Activated T-cell treated with anti-CD3 and anti-CD28 coated beads, Interleukin-2, amount 50 U/mL, for 24 hours (primary cell): ENCODE results near the gene ZNF141.
"Not testable (repeated sequence)": the region's sequence is repeated elsewhere in the genome, so short reads cannot be mapped to it uniquely, and the experiment has no call there.

Source experiments
- DNase-seq: peaks from one replicate; pipeline ENCODE4 v3.0.0-alpha.2; 2020
- H3K27ac Mint-ChIP-seq: 2 replicates; pipeline ENCODE4 v1.8.0; 2020; ENCODE audit warnings: mild to moderate bottlenecking, mixed read lengths
- H3K27me3 Mint-ChIP-seq: 2 replicates; pipeline ENCODE4 v1.8.0; 2020; ENCODE audit warnings: mixed read lengths
- H3K36me3 Mint-ChIP-seq: 2 replicates; pipeline ENCODE4 v1.8.0; 2020; ENCODE audit warnings: low read depth, mixed read lengths
- H3K4me1 Mint-ChIP-seq: 2 replicates; pipeline ENCODE4 v1.8.0; 2020; ENCODE audit warnings: low read depth, mixed read lengths
- H3K4me3 Mint-ChIP-seq: 2 replicates; pipeline ENCODE4 v1.8.0; 2020; ENCODE audit warnings: mild to moderate bottlenecking, moderate library complexity, mixed read lengths
- H3K9me3 Mint-ChIP-seq: 2 replicates; pipeline ENCODE4 v1.8.0; 2020; ENCODE audit warnings: mixed read lengths

ZNF141 gene

DNA sequence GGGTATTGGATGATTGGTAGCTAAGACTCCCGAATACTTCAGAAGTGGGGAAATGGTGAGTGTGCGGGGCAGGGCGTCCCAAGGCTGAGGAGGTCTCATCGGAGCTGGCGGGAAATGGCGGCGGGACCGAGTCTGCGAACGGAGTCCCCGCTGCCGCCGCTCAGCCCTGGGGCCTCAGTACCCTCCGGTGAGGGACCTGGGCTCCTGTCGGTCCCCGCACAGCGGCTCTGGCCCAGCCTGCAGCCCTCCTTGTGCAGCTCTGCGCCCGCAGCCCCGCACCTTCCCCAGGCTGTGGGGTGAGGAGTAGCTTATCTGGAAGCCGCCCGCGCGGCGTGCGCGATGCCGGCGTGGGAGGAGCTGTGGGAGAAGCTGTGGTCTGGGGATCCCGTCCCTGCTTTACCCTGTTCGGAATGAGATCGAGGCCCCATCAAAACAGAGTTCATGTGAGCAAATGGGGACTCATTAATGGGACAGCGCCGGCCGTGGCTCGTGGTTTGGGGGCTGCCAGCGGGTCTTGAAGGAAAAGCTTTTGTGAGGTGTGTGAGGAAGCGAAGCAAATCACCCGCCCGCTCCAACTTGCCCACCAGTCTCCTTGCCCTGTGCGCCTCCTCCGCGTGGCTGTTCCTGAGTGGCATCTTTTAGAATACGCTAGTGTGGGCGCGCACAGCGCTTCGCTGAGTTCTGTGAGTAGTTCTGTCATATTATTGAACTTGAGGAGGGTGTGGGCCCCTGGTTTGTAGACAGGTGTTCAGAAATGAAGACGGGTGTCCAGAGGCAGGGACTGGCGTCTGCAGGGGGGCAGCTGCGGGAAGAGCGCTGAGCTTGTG lies 531 bp downstream of the ZNF141 start:
- H3K4me3 Mint-ChIP-seq: peak overlapping the region; percentile 99
- no peaks in the 10 kb centered on the region for H3K27me3 Mint-ChIP-seq
- peaks cover 53% of the 10 kb centered on the region for H3K9me3 Mint-ChIP-seq
- peak; percentile 81 for DNase-seq
- peaks cover 33% of the 10 kb centered on the region for H3K4me1 Mint-ChIP-seq
- peak overlapping the region; percentile 100 for H3K27ac Mint-ChIP-seq
- peaks cover 77% of the 10 kb centered on the region for H3K36me3 Mint-ChIP-seq

DNA sequence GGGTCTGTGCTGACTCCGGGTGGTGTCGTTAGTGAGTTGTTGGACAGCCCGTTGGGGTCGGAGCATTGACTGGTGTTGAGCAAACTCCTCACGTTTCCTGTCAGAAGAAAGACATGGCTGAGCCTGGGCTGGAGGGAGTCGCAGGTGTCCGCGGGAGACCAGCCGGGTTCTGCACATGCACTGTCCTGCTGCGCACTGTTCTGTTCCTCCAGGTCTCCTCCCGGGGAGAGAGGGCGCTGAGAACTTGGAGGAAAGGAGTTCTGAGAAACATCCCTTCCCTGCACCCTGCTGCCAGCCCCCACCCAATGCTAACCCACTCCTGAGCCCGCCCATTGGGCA lies 1.1 kb downstream of the ZNF141 start:
- peaks cover 53% of the 10 kb centered on the region for H3K9me3 Mint-ChIP-seq
- H3K36me3 Mint-ChIP-seq: peaks cover 81% of the 10 kb centered on the region
- H3K27ac Mint-ChIP-seq: peak overlapping the region; percentile 100
- no peaks in the 10 kb centered on the region for H3K27me3 Mint-ChIP-seq
- DNase-seq: no peak
- peak overlapping the region; percentile 99 for H3K4me3 Mint-ChIP-seq
- peaks cover 33% of the 10 kb centered on the region for H3K4me1 Mint-ChIP-seq

DNA sequence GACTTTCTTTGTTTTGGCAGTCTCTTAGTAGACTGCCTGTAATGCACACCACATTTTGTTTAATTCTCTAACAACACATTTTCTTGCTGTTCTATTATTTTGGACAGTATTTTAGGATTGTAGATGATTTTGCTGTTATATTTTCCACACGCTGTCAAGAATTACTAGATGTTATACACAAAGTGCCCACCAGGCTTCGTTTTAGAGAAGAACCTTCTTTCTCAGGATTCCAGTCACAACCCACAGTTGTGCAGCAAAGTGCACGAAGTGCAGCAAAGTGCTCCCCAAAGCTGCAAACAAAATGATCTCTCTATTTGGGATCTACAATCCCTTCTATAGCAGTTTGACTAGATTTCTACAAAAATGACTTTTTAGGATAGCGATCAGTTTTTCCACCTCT lies 2.4 kb downstream of the ZNF141 start:
- peak overlapping the region; percentile 99 for H3K4me3 Mint-ChIP-seq
- no peak overlapping the region for H3K27ac Mint-ChIP-seq
- peaks cover 33% of the 10 kb centered on the region for H3K4me1 Mint-ChIP-seq
- no peaks in the 10 kb centered on the region for H3K27me3 Mint-ChIP-seq
- peaks cover 87% of the 10 kb centered on the region for H3K36me3 Mint-ChIP-seq
- peaks cover 48% of the 10 kb centered on the region for H3K9me3 Mint-ChIP-seq
- DNase-seq: no peak

DNA sequence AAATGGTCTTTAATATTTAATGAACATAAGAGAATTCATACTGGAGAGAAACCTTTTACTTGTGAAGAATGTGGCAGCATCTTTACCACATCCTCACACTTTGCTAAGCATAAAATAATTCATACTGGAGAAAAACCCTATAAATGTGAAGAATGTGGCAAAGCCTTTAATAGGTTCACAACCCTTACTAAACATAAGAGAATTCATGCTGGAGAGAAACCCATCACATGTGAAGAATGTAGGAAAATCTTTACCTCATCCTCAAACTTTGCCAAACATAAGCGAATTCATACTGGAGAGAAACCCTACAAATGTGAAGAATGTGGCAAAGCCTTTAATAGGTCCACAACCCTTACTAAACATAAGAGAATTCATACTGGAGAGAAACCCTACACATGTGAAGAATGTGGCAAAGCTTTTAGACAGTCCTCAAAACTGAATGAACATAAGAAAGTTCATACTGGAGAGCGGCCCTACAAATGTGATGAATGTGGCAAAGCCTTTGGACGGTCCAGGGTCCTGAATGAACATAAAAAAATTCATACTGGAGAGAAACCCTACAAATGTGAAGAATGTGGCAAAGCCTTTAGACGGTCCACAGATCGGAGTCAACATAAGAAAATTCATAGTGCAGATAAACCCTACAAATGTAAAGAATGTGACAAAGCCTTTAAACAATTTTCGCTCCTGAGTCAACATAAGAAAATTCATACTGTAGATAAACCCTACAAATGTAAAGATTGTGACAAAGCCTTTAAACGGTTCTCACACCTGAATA lies 35.6 kb downstream of the ZNF141 start:
- Mint-ChIP-seq H3K9me3 (peaks cover 54% of the 10 kb centered on the region), H3K27ac (no peak overlapping the region), H3K4me3 (no peak overlapping the region), H3K4me1 (no peaks in the 10 kb centered on the region), H3K36me3 (peaks cover 90% of the 10 kb centered on the region), H3K27me3 (no peaks in the 10 kb centered on the region)
- DNase-seq: no peak

DNA sequence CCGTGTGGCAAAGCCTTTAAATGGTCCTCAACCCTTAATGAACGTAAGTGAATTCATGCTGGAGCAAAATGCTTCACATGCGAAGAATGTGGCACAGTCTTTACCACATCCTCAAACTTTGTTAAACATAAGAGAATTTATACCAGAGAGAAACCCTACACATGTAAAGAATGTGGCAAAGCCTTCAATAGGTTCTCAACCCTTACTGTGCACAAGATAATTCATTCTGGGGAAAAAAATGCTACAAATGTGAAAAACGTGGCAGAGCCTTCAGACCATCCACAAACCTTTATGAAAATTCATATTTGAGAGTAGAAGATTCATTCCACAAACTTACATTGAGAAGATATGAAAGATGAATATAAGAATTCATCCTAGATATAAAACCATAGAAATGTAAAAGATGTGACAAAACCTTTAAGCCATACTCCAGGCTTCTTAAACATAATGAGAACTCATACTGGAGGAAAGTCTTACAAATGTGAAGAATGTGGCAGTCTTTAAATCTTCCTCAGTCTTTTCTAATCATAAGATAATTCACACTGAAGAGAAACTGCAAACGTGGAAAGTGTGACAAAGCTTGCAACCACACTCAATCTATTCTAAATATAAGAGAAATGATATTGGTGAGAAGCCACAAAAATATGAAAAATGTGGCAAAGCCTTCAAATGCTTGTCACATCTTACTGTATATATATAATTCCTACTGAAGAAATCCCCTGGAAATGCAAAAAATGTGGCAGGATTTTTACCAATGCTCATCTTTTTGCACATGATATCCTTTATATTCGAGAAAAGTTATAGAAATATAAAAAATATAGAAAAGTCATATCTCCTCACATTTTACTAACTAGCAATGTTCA lies 36.9 kb downstream of the ZNF141 start:
- Mint-ChIP-seq H3K4me3 (no peak overlapping the region), H3K36me3 (peaks cover 85% of the 10 kb centered on the region)

DNA sequence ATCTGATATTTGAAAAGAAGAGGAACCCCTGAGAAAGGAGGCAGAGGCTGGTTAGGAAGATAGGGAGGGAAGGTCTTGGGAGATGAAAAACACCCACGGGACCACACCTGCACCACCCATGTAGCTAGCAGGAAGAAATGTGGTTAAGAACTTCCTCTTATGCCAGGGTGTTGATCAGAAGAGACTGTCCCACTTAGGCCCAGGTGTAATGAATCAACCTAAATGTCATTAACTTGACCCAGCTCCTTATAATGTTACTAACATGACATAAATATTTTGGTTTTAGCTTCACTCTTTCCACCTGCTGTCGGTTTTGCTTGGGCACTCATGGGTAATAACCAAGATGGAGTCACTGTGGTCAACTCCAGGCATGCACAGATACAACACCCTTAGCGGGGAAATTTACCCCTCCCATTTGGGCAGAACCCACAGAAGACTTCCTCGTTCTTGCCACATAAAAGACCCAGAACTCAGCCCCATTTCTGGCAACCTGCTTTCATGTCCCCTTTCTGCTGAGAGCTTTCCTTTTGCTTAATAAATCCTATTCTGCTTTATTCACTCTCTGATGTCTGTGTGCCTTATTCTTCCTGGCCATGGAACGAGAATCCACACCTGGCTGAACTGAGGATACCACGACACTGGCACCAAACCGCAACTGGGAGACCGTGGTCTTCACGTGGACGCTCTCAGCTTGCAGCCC lies 46.8 kb downstream of the ZNF141 start:
- H3K27me3 Mint-ChIP-seq: no peaks in the 10 kb centered on the region
- no peak overlapping the region for H3K27ac Mint-ChIP-seq
- H3K4me3 Mint-ChIP-seq: no peak overlapping the region
- H3K36me3 Mint-ChIP-seq: peaks cover 57% of the 10 kb centered on the region
- peaks cover 50% of the 10 kb centered on the region for H3K9me3 Mint-ChIP-seq
- no peak for DNase-seq
- H3K4me1 Mint-ChIP-seq: peaks cover 9% of the 10 kb centered on the region

More for the DNA sequence above, 36.9 kb downstream of the ZNF141 start:
- H3K9me3 Mint-ChIP-seq: peaks cover 47% of the 10 kb centered on the region
- no peaks in the 10 kb centered on the region for H3K4me1 Mint-ChIP-seq
- H3K27ac Mint-ChIP-seq: no peak overlapping the region
- DNase-seq: no peak
- H3K27me3 Mint-ChIP-seq: no peaks in the 10 kb centered on the region

DNA sequence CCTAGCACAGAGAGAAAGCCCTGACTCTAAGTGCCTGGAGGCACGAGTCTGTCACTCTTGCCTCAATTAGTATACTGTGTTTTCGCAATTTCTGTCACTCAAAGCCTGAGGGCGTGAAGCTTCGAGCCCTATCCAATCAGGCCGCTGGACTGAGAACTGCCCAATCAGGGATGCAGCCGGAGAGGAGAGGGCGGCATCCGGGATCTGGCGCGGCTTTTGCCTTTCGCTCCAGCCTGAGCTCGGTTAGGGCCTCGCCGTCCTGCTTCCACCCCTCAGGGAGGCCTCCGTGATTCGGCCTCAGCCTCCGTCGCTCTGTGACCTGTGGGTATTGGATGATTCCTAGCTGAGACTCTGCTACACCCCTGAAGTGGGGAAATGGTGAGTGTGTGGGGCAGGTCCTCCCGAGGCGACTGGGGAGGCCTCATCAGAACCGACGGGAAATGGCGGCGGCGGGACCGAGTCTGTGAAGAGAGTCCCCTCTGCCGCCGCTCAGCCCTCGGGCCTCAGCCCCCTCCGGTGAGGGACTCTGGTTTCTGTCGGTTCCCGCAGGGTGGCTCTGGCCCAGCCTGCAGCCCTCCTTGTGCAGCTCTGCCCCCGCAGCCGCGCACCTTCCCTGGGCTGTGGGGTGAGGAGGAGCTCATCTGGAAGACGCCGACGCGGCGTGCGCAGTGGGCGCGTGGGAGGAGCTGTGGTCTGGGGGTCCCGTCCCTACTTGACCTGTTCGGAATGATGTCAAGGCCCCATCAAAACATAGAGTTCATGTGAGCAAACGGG lies 48.5 kb downstream of the ZNF141 start:
- DNase-seq: no peak
- peaks cover 61% of the 10 kb centered on the region for H3K36me3 Mint-ChIP-seq
- no peak overlapping the region for H3K4me3 Mint-ChIP-seq
- H3K27ac Mint-ChIP-seq: no peak overlapping the region
- peaks cover 9% of the 10 kb centered on the region for H3K4me1 Mint-ChIP-seq
- no peaks in the 10 kb centered on the region for H3K27me3 Mint-ChIP-seq
- peaks cover 62% of the 10 kb centered on the region for H3K9me3 Mint-ChIP-seq

DNA sequence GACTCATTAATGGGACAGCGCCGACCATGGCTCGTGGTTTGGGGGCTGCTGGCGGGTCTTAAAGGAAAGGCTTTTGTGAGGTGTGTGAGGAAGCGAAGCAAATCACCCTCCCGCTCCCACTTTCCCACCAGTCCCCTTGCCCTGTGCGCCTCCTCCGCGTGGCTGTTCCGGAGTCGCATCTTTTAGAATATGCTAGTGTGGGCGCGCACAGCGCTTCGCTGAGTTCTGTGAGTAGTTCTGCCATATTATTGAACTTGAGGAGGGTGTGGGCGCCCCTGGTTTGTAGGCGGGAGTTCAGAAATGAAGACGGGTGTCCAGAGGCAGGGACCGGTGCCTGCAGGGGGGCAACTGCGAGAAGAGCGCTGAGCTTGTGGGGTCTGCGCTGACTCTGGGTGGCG lies 49.1 kb downstream of the ZNF141 start:
- Mint-ChIP-seq H3K27ac (no peak overlapping the region), H3K4me1 (peaks cover 9% of the 10 kb centered on the region), H3K4me3 (no peak overlapping the region), H3K9me3 (peaks cover 63% of the 10 kb centered on the region), H3K36me3 (peaks cover 60% of the 10 kb centered on the region), H3K27me3 (no peaks in the 10 kb centered on the region)
- DNase-seq: no peak

DNA sequence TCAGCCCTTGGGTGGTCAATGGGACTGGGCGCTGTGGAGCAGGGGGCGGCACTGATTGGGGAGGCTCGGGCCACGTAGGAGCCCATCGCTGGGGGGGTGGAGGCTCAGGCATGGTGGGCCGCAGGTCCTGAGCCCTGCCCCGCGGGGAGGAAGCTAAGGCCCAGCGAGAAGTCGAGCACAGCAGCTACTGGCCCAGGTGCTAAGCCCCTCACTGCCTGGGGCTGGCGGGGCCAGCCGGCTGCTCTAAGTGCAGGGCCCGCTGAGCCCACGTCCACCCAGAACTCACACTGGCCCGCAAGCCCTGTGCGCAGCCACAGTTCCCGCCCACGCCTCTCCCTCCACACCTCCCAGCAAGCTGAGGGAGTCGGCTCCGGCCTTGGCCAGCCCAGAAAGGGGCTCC lies 66.4 kb downstream of the ZNF141 start:
- no peaks in the 10 kb centered on the region for H3K4me1 Mint-ChIP-seq
- H3K27me3 Mint-ChIP-seq: no peaks in the 10 kb centered on the region
- no peak overlapping the region for H3K4me3 Mint-ChIP-seq
- no peak overlapping the region for H3K27ac Mint-ChIP-seq
- peaks cover 33% of the 10 kb centered on the region for H3K36me3 Mint-ChIP-seq
- no peak for DNase-seq
- peaks cover 41% of the 10 kb centered on the region for H3K9me3 Mint-ChIP-seq

DNA sequence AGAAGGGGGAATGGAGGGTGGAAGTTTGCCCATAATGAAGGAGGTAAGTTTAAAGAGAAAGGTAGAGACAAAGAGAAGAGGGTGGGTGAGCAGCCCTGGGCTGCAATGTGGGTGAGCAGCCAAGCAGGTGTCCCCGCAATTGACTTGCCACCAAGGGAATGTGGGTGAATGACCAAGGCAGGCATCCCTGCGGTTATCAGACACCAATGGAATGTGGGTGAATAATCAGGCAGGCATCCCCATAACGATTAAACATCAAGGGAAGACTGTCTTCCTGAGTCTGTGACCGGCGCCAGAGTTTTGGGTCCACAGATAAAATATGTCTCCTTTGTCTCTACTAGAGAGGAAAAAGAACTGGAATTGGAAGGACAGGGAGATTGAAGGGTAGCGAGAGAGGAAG lies 70.7 kb downstream of the ZNF141 start:
- not testable (repeated sequence) for H3K27me3 Mint-ChIP-seq, H3K27ac Mint-ChIP-seq, H3K4me1 Mint-ChIP-seq, DNase-seq, H3K4me3 Mint-ChIP-seq
- peaks cover 61% of the 10 kb centered on the region for H3K9me3 Mint-ChIP-seq
- peaks cover 32% of the 10 kb centered on the region for H3K36me3 Mint-ChIP-seq

DNA sequence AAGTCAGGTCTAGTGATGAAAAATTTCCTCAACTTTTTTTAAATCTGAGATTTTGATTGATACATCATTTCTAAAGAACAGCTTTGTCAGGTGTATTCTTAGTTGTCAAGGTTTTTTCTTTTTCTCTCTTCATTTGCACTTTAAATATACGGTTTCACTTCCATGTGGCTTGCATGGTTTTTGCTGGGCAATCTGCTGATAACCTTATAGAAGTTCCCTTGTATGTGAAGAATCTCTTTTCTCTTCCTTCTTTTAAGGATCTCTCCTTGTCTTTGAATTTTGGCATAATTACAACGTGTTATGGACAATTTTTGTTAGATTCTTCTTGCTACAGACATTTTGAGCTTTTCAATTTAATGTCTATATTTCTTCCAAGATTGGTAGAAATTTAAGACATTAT lies 85.0 kb downstream of the ZNF141 start:
- Mint-ChIP-seq H3K36me3 (peaks cover 55% of the 10 kb centered on the region), H3K27me3 (no peaks in the 10 kb centered on the region), H3K9me3 (peaks cover 51% of the 10 kb centered on the region), H3K27ac (no peak overlapping the region), H3K4me1 (no peaks in the 10 kb centered on the region), H3K4me3 (no peak overlapping the region)
- no peak for DNase-seq
